PC-3 (cell line): Measurements from ENCODE around the gene PRDM8. TPM values are rescaled to one million over a fixed set of nuclear protein-coding genes. Genes with fewer than 3 reads are reported as not detected.

Source experiments
- ATAC-seq: fragments of 200-7000 bp; cut with Tn5 transposase; 2 replicates; pipeline ENCODE4 v1.9.1; 2020; ENCODE audit warnings: mild to moderate bottlenecking, moderate library complexity
- BruUV-seq: library from RNA; stranded (reverse); fragments of 400-500 nt; replicated peaks from 2 replicates; lab custom pipeline; 2021; lab: Mats Ljungman, UMichigan
- CTCF ChIA-PET: fragments of 300-600 bp; sonication (Branson Sonifier 250); formaldehyde crosslinking; loops from one replicate; lab custom pipeline; 2022; ENCODE audit warnings: antibody characterized with exemption; lab: Charles Lee
- POLR2A ChIA-PET: fragments of 300-600 bp; sonication (Branson Sonifier 250); formaldehyde crosslinking; loops from one replicate; lab custom pipeline; 2022; ENCODE audit warnings: antibody characterized with exemption; ENCODE audit not compliant: unreplicated experiment; lab: Charles Lee
- DNase-seq: peaks from one replicate; pipeline ENCODE4 v3.0.0-alpha.2; 2015
- H2AFZ ChIP-seq: fragments of 300-600 bp; sonication (generic); 2 replicates; pipeline ENCODE4 v1.6.0; 2016; ENCODE audit warnings: antibody characterized with exemption, low read length
- H3F3A ChIP-seq: fragments of 300-600 bp; sonication (generic); one replicate; pipeline ENCODE4 v1.6.0; 2017; ENCODE audit warnings: antibody characterized with exemption, low read length, control low read depth, mild to moderate bottlenecking; ENCODE audit not compliant: unreplicated experiment
- H3K27ac ChIP-seq: fragments of 300-600 bp; sonication (generic); 2 replicates; pipeline ENCODE4 v1.5.1; 2016; ENCODE audit warnings: mild to moderate bottlenecking, low read length
- H3K27me3 ChIP-seq: fragments of 300-600 bp; sonication (generic); 2 replicates; pipeline ENCODE4 v1.6.1; 2016; ENCODE audit warnings: low read length, mixed read lengths
- H3K36me3 ChIP-seq: fragments of 300-600 bp; sonication (generic); 2 replicates; pipeline ENCODE4 v1.6.1; 2016; ENCODE audit warnings: low read depth, mixed run types, low read length, mixed read lengths
- H3K4me1 ChIP-seq: fragments of 300-600 bp; sonication (generic); 2 replicates; pipeline ENCODE4 v1.5.1; 2016; ENCODE audit warnings: low read length; ENCODE audit not compliant: insufficient read depth
- H3K4me2 ChIP-seq: fragments of 300-600 bp; sonication (generic); 2 replicates; pipeline ENCODE4 v1.6.0; 2016; ENCODE audit warnings: low read length
- H3K4me3 ChIP-seq: fragments of 300-600 bp; sonication (generic); 2 replicates; pipeline ENCODE4 v1.5.1; 2016; ENCODE audit warnings: mild to moderate bottlenecking, low read length, mixed read lengths
- H3K79me2 ChIP-seq: fragments of 300-600 bp; sonication (generic); 2 replicates; pipeline ENCODE4 v1.6.1; 2017; ENCODE audit warnings: low read length, mixed read lengths
- H3K9ac ChIP-seq: fragments of 300-600 bp; sonication (generic); 2 replicates; pipeline ENCODE4 v1.6.0; 2016; ENCODE audit warnings: mild to moderate bottlenecking, low read length
- H3K9me2 ChIP-seq: fragments of 300-600 bp; sonication (generic); replicated peaks from 2 replicates; pipeline ENCODE4 v1.6.1; 2016; ENCODE audit warnings: mixed run types, low read length, mixed read lengths
- H3K9me3 ChIP-seq: fragments of 300-600 bp; sonication (generic); 2 replicates; pipeline ENCODE4 v1.6.1; 2016; ENCODE audit warnings: low read length, mixed read lengths
- H4K20me1 ChIP-seq: fragments of 300-600 bp; sonication (generic); 2 replicates; pipeline ENCODE4 v1.6.1; 2016; ENCODE audit warnings: low read length, mixed read lengths
- CTCF ChIP-seq: fragments of 300-600 bp; sonication (generic); conservative IDR thresholded peaks from 2 replicates; pipeline ENCODE4 v1.5.1; 2017; ENCODE audit warnings: antibody characterized with exemption, low read depth, mild to moderate bottlenecking, low read length
- EZH2 ChIP-seq: fragments of 300-600 bp; sonication (generic); IDR thresholded peaks from one replicate; pipeline ENCODE4 v1.6.1; 2017; ENCODE audit warnings: antibody characterized with exemption, mild to moderate bottlenecking, low read length; ENCODE audit not compliant: unreplicated experiment
- EZH2phosphoT487 ChIP-seq: fragments of 300-600 bp; sonication (generic); IDR thresholded peaks from 2 replicates; pipeline ENCODE4 v1.6.1; 2018; ENCODE audit warnings: mild to moderate bottlenecking, antibody characterized with exemption, low read length, borderline replicate concordance
- intact Hi-C: fragments of 100-400 bp; cut with micrococcal nuclease; formaldehyde crosslinking; loops from 2 replicates; pipeline ENCODE4 v1.9.0; 2023
- total RNA-seq: library from RNA; depleted of rRNA; stranded (reverse); fragments of >200 nt; gene quantifications from 2 replicates; pipeline ENCODE4 v1.2.3, GENCODE V29; 2014

Gene PRDM8
- total RNA-seq, 1 experiment from 2014 or later, result 8.9 TPM

- ChIA-PET POLR2A (no interaction called here), CTCF (no interaction called here)
- no peaks in the 10 kb centered on the region for H4K20me1 ChIP-seq
- no peaks in the 10 kb centered on the region for H3K9me3 ChIP-seq
- H3K27me3 ChIP-seq, result no peaks in the 10 kb centered on the region
- no peak overlapping the region for H3K9ac ChIP-seq
- TF ChIP-seq EZH2phosphoT487 (no peak), CTCF (no peak), EZH2 (no peak)
- no TSS peak for BruUV-seq
- intact Hi-C loops, result no loop called here
- no peak overlapping the region for H3K4me3 ChIP-seq
- H2AFZ ChIP-seq, result no peak overlapping the region
- no peaks in the 10 kb centered on the region for H3K36me3 ChIP-seq
- no peak for DNase-seq
- ATAC-seq, result no peak
- no peaks in the 10 kb centered on the region for H3K4me1 ChIP-seq
- H3K27ac ChIP-seq, result no peak overlapping the region
- H3K79me2 ChIP-seq, result no peaks in the 10 kb centered on the region
- H3K4me2 ChIP-seq, result no peak overlapping the region
- no peaks in the 10 kb centered on the region for H3K9me2 ChIP-seq
- H3F3A ChIP-seq, result no peaks in the 10 kb centered on the region
Observed at GRCh38 chr4:80209340-80209701, 12.0 kb downstream of the PRDM8 start.

GRCh38 chr4:80210549-80210948 is 13.2 kb downstream of the PRDM8 start:
- no peaks in the 10 kb centered on the region for H3F3A ChIP-seq
- no peak overlapping the region for H3K9ac ChIP-seq
- H3K9me3 ChIP-seq, result no peaks in the 10 kb centered on the region
- no peak overlapping the region for H3K27ac ChIP-seq
- ATAC-seq (no peak), DNase-seq (no peak)
- BruUV-seq, result no TSS peak
- H2AFZ ChIP-seq, result no peak overlapping the region
- H4K20me1 ChIP-seq, result no peaks in the 10 kb centered on the region
- H3K4me3 ChIP-seq, result no peak overlapping the region
- H3K4me2 ChIP-seq, result no peak overlapping the region
- TF ChIP-seq CTCF (no peak), EZH2 (no peak), EZH2phosphoT487 (no peak)
- H3K9me2 ChIP-seq, result no peaks in the 10 kb centered on the region
- H3K36me3 ChIP-seq, result no peaks in the 10 kb centered on the region
- POLR2A ChIA-PET, result no interaction called here
- CTCF ChIA-PET, result interaction anchor here (0.6 kb wide), 1 partner anchor 10 kb away, joined by 3 read pairs; no protein-coding TSS in a partner anchor
- H3K79me2 ChIP-seq, result no peaks in the 10 kb centered on the region
- intact Hi-C loops, result loop anchor here (10.0 kb wide), 1 partner anchor 1166 kb away; no protein-coding TSS in a partner anchor
- no peaks in the 10 kb centered on the region for H3K4me1 ChIP-seq
- no peaks in the 10 kb centered on the region for H3K27me3 ChIP-seq

- no TSS peak for BruUV-seq
- Histone ChIP-seq H2AFZ (0 out of 2 replicates have a peak overlapping the region, but pooled peaks have one; percentile 21), H3K27ac (no peak overlapping the region), H3K9me2 (no peaks in the 10 kb centered on the region), H3K4me1 (no peaks in the 10 kb centered on the region), H3K9ac (no peak overlapping the region), H4K20me1 (no peaks in the 10 kb centered on the region), H3K4me2 (no peak overlapping the region), H3K27me3 (no peaks in the 10 kb centered on the region), H3K36me3 (no peaks in the 10 kb centered on the region), H3K9me3 (no peaks in the 10 kb centered on the region), H3K4me3 (no peak overlapping the region), H3K79me2 (no peaks in the 10 kb centered on the region), H3F3A (no peaks in the 10 kb centered on the region)
- DNase-seq (no peak), ATAC-seq (peak; percentile 29)
- TF ChIP-seq CTCF (no peak), EZH2phosphoT487 (no peak), EZH2 (no peak)
- POLR2A ChIA-PET, result no interaction called here
- CTCF ChIA-PET, result interaction anchor here (1.0 kb wide), 1 partner anchor 110 kb away, joined by 4 read pairs; no protein-coding TSS in a partner anchor
- intact Hi-C loops, result loop anchor here (10.0 kb wide), 1 partner anchor 1168 kb away; no protein-coding TSS in a partner anchor
Observed at GRCh38 chr4:80213117-80213815, 16.0 kb downstream of the PRDM8 start.
